Fibroblast of mammary gland (primary cell): Measurements from ENCODE around the gene CKS1B.
A peak's percentile ranks its signal among the peaks of the same experiment; 100 is the strongest.

Experiments
- DNase-seq: peaks from one replicate; pipeline ENCODE4 v3.0.0-alpha.2; 2010; ENCODE audit warnings: low read depth
- H3K4me3 ChIP-seq: 2 replicates; pipeline ENCODE4 v1.5.1; 2011; ENCODE audit warnings: low read depth, mild to moderate bottlenecking, low read length, moderate library complexity; ENCODE audit not compliant: control insufficient read depth
- CTCF ChIP-seq: conservative IDR thresholded peaks from 2 replicates; pipeline ENCODE4 v1.5.1; 2011; ENCODE audit warnings: low read depth, low read length, inconsistent platforms; ENCODE audit not compliant: control insufficient read depth, insufficient read depth

The CKS1B gene

GRCh38 chr1:155023627-155024026, 49.1 kb downstream of the CKS1B start:
- TF ChIP-seq CTCF, result no peak
- no peak overlapping the region for H3K4me3 ChIP-seq
- DNase-seq, result no peak

- no peak for TF ChIP-seq CTCF
- no peak for DNase-seq
- no peak overlapping the region for H3K4me3 ChIP-seq
Measured at GRCh38 chr1:155024315-155024714, 49.8 kb downstream of the CKS1B start.

GRCh38 chr1:155026154-155026553, 51.7 kb downstream of the CKS1B start:
- no peak for TF ChIP-seq CTCF
- DNase-seq, result no peak
- H3K4me3 ChIP-seq, result no peak overlapping the region

- no peak for TF ChIP-seq CTCF
- DNase-seq, result peak; percentile 35
- no peak overlapping the region for H3K4me3 ChIP-seq
Measured at GRCh38 chr1:155026588-155026987, 52.1 kb downstream of the CKS1B start.
